A549 (cell line): ENCODE data around the gene AMN1.

Experiments used
- JUNB ChIP-seq: fragments of >200 bp; sonication (Bioruptor Twin); formaldehyde crosslinking; IDR thresholded peaks from 2 replicates; pipeline ENCODE4 v1.6.1; 2016
- MAX ChIP-seq: IDR thresholded peaks from 2 replicates; pipeline ENCODE4 v1.6.1; 2012
- POLR2A ChIP-seq: IDR thresholded peaks from 2 replicates; pipeline ENCODE4 v1.6.1; 2012; ENCODE audit warnings: mild to moderate bottlenecking, low read length
- TF ChIP-seq, protein P1 (sequence below): fragments of >200 bp; sonication (Bioruptor Twin); formaldehyde crosslinking; IDR thresholded peaks from 3 replicates; pipeline ENCODE4 v1.5.1; 2016

DNA sequence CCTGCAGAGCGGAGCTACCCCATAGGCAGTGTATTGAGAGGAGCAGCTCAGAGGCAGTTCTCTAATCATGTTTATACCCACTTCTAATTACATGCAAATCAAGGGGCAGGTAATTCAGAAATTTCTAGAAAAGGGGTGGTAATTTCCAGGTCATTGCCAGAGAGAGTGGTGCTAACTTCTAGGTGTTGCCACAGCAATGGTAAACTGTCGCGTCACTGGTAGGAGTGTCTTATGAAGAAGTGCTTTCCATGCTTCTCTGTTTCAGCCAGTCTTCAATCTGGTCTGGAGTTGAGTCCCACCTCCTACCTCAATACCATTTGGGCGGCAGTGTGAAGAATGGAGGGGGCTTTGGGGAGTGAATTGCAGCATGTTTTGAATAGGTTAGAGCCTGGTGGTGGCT lies 8.5 kb upstream of the AMN1 start:
- no peak for TF ChIP-seq JUNB
- TF ChIP-seq, protein P1, sequence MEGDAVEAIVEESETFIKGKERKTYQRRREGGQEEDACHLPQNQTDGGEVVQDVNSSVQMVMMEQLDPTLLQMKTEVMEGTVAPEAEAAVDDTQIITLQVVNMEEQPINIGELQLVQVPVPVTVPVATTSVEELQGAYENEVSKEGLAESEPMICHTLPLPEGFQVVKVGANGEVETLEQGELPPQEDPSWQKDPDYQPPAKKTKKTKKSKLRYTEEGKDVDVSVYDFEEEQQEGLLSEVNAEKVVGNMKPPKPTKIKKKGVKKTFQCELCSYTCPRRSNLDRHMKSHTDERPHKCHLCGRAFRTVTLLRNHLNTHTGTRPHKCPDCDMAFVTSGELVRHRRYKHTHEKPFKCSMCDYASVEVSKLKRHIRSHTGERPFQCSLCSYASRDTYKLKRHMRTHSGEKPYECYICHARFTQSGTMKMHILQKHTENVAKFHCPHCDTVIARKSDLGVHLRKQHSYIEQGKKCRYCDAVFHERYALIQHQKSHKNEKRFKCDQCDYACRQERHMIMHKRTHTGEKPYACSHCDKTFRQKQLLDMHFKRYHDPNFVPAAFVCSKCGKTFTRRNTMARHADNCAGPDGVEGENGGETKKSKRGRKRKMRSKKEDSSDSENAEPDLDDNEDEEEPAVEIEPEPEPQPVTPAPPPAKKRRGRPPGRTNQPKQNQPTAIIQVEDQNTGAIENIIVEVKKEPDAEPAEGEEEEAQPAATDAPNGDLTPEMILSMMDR: no peak
- no peak for TF ChIP-seq POLR2A
- TF ChIP-seq MAX: no peak
